GM04503 (cell line): Measurements from ENCODE around the gene ZCCHC17.

Experiments used
- DNase-seq: peaks from one replicate; pipeline ENCODE4 v3.0.0-alpha.2; 2012; ENCODE audit warnings: low read depth

Gene ZCCHC17

GRCh38 chr1:31306278-31306677 lies 9.4 kb downstream of the ZCCHC17 start:
- peak; percentile 82 for DNase-seq

DNA sequence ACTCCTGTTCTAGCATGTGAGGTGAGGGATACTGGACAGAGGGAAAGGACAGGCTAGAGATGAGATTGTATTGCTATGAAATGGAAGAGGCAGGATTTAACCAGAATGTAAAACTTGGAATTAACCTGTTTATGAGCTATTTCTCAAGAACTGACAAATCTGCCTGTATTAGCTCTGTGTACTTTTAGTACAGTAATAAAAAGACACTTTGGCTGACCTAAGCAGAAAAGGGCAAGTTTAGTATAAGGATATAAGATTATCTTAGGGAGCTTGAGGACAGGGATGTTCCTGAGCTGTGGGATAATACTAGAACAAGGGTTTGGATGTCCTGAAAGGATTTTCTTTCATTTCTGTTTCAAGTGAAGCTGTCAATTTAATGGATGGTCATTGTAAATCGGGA lies 11.2 kb downstream of the ZCCHC17 start:
- DNase-seq = no peak

- no peak for DNase-seq
These were observed 13.4 kb downstream of the ZCCHC17 start for GRCh38 chr1:31310198-31310597.

DNA sequence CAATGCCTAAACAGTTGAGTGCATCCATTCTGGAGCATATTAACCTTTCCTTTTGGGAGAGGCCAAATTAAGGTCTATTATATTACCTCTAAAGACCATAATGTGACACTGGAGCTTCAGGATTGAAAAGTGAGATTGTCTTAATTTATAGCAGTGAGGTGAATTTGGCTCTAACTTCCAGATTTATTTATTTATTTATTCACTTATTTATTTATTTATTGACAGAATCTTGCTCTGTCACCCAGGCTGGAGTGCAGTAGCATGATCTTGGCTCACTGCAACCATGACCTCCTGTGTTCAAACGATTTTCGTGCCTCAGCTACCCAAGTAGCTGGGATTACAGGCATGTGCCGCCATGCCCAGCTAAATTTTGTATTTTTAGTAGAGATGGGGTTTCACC lies 19.1 kb downstream of the ZCCHC17 start:
- DNase-seq = no peak

DNA sequence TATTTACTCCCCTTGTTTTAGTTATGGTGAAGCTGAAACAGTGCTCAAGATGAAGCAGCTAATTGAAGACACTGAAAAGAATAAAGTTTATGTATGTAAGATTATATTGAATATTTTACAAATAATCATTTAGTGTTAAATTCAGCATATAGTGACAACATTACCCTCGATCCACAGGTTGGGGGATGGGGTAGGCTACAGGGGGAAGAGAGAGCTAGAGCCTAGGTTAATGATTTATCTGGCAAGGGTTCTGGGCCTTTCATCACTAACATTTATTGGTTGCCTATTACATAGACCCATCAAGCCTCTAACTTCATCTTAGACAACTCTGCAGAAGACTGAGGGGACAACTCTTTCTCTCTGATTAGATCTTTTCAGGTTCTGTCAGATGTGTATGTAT lies 21.3 kb downstream of the ZCCHC17 start:
- no peak for DNase-seq

DNA sequence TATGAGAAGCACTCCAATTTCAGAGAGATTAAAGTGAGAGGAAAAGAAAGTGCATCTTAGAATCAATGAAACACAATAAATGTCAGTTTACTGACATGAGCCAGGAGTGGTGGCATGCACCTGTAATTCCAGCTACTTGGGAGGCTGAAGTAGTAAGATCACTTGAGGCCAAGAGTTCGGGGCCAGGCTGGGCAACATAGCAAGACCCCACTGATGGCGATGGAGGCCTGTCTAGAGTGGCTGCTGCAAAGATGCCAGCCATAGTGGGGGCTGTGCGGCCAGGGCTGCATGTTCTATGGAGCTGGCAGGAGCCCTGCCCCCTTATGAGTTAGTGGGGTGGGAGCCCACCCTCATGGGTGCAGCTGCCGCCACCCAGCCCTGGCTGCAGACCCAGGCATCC lies 27.3 kb downstream of the ZCCHC17 start:
- no peak for DNase-seq

DNA sequence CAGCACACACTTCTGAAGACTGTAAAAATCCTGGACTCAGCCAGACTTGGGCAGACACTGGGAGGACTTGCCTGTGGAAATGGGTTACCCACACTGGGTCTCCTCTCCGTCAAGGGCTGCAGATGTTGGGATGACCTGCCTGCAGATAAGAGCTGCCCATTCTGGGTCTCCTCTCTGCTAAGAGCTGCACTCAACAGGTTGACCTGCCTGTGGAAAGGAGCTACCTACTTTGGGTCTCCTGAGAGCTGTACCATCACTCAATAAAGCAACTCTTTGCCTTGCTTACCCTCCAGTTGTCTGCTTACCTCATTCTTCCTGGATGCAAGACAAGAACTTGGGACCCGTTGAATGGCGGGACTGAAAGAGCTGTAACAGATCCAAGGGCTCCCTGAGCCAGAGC lies 28.2 kb downstream of the ZCCHC17 start:
- DNase-seq = no peak

- DNase-seq = no peak
These were observed 29.6 kb downstream of the ZCCHC17 start for GRCh38 chr1:31326461-31326860.

DNA sequence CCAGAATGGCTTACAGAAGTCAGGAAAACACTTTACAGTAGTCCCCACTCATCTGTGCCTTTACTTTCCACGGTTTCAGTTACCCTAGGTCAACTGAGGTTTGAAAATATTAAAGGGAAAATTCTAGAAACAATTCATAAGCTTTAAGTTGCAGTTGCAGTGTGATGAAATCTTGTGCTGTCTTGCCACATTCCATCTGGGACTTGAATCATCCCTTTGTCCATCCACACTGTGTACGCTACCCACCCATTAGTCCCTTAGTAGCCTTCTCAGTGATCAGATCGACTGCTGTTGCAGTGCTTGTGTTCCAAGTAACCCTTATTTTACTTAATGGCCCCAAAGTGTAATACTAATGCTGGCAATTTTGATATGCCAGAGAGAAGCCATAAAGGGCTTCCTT lies 30.5 kb downstream of the ZCCHC17 start:
- DNase-seq = no peak

- DNase-seq = peak; percentile 8
These were observed 38.2 kb downstream of the ZCCHC17 start for GRCh38 chr1:31335007-31335406.

- no peak for DNase-seq
These were observed 40.0 kb downstream of the ZCCHC17 start for GRCh38 chr1:31336687-31337467.

- DNase-seq = no peak
These were observed 47.7 kb downstream of the ZCCHC17 start for GRCh38 chr1:31344503-31344902.

GRCh38 chr1:31345635-31346034 lies 48.8 kb downstream of the ZCCHC17 start:
- no peak for DNase-seq

DNA sequence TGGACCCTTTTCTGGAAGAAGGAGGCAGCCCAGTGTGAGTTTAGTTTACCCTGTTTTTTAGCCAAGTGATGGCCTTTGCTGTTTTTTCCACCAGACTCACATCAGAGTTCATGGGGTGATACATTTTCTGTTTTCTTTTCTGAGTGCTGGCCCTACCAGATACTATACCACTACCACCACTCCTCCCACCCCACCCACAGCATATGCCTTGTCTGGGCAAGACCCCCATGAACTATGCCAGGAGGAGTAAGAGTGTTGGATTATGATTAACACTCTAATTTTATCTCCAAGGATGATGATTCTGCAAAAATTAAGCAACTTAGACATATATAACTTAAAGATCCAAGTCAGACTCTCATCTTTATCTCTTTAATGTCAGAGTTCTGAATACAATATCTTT lies 50.0 kb downstream of the ZCCHC17 start:
- DNase-seq = no peak

GRCh38 chr1:31348449-31348848 lies 51.6 kb downstream of the ZCCHC17 start:
- no peak for DNase-seq

- DNase-seq = no peak
These were observed 57.5 kb downstream of the ZCCHC17 start for GRCh38 chr1:31354283-31354682.

DNA sequence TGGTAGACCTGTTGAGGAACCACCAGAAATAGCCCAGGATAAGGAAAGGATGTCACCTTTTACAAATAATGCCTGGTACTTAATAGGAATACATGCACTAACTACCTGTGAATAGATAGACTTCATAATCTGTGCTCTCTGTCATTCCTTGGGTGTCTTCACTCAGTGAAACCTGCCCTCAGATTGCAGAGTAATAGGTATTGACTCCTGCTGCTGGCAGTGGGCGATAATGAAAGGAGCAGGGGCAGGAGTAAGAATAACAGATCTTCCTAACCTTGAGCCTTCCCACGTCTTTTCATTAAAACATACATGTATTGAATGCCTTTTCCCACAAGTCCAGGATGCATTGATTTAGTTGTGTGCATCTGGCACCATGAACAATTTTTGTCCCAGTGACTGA lies 59.6 kb downstream of the ZCCHC17 start:
- DNase-seq = no peak

GRCh38 chr1:31361607-31362006 lies 64.8 kb downstream of the ZCCHC17 start:
- no peak for DNase-seq

GRCh38 chr1:31362032-31362431 lies 65.2 kb downstream of the ZCCHC17 start:
- no peak for DNase-seq

- DNase-seq = no peak
These were observed 67.9 kb downstream of the ZCCHC17 start for GRCh38 chr1:31364561-31365250.

GRCh38 chr1:31366796-31367195 lies 70.0 kb downstream of the ZCCHC17 start:
- DNase-seq = no peak

- DNase-seq = no peak
These were observed 71.8 kb downstream of the ZCCHC17 start for GRCh38 chr1:31368611-31369107.

GRCh38 chr1:31370021-31370420 lies 73.2 kb downstream of the ZCCHC17 start:
- no peak for DNase-seq

- DNase-seq = no peak
These were observed 73.7 kb downstream of the ZCCHC17 start for GRCh38 chr1:31370565-31370964.
